NCI-H1436 treated with DMSO at 0.1 percent for 48 hours (cell line): Measurements from ENCODE around the gene QSOX2.

Experiments used
- DNase-seq: peaks from one replicate; lab custom pipeline; 2025; lab: John Stamatoyannopoulos, UW

QSOX2 gene

DNA sequence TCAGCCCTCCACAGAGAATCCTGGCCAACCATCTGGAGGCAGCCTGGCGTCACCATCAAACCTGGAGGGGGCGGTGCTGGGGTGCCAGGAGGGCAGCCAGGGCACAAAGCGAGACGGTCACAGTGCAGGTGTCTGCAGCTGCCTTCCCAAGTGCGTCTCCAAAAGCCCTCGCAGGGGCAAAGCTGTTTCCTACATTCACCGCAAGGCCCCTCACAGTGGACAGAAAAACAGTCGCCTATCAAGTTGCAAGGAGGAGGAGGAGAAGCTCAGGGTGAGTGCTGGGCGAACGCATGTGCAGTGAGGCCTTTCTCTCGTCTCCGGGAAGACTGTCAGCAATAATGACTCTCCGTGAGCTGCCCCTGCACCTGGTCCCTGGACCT is 22.7 kb downstream of the QSOX2 start:
- no peak for DNase-seq

DNA sequence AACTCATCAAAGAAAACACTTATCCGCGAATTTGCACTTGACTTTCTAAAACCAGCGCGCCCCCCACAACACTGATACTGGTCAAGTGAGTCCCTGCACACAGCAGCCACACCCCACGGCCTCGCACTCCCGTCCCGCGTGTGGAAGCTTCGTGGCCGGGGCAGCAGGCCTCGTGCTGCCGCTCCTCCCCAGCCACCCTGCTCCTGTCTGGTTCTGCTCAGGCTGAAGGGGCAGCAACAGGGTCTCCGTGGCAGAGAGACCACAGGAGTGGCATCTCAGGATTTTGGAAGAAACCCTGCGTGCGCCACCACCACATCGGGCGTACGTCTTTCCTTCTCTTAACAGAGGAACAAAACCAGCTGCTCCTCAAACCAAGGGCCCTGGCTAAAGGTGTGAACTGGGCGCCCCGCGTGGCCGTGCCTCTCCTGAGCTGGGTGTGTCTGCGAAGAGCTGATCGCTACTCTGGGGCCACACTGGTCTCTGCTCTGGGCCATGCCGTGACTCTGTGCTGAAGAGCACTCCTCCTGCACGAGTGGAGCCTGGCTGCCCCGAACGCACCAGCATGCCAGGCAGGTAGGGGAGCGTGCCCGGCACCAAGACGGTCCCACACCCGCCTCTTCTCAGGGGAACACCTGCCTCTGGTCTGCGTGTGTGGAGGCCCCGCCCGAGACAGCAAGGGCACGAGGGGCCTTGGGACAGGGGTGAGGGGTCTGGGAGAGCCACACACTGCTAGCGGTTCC is 23.3 kb downstream of the QSOX2 start:
- DNase-seq, result no peak

DNA sequence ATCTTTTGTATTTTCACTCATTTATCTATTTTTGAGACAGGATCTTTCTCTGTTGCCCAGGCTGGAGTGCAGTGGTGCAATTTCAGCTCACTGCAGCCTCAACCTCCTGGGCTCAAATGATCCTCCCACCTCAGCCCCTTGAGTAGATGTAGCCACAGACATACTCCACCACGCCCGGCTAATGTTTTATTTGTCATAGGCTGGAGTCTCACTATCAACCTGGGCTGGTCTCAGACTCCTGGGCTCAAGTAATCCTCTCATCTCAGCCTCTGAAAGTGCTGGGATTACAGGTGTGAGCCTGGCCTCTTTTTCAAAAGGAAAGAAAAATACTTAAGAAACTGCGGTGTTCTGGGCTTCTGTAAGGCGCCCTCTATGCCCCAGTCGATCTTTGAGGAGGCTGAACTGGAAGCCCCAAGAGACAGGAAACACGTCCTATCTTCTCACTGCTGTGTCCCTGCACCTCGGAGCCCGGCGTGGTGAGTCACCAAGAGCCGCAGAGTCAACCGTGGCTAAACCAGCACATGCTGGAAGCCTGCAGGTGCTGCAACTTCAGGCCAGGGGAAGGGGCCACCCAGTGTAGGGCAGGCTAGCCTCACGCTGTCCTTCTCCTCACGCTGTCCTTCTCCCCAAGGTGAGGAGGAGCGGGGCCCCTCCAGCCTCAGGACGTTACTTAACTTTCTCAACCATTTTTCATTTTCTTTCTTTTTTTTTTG is 25.4 kb downstream of the QSOX2 start:
- no peak for DNase-seq

DNA sequence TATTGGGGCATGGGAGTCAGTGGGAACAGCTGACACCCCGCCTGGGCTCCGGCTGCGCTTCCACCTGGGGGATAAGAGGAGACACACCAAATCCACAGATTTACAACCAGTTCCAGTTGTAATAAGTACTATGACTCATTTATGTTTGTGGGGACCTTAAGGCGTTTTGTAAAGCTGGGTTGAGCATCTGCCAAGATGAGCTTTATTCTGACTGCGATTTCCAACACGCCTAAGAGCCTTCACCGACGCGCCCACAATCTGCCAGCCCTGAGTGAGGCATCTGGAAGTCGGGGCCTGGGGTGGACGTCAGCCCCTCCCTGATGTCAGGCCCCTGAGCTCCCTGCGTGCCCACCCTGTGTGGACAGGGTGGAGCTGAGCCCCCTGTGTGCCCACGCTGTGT is 26.3 kb downstream of the QSOX2 start:
- DNase-seq, result no peak

DNA sequence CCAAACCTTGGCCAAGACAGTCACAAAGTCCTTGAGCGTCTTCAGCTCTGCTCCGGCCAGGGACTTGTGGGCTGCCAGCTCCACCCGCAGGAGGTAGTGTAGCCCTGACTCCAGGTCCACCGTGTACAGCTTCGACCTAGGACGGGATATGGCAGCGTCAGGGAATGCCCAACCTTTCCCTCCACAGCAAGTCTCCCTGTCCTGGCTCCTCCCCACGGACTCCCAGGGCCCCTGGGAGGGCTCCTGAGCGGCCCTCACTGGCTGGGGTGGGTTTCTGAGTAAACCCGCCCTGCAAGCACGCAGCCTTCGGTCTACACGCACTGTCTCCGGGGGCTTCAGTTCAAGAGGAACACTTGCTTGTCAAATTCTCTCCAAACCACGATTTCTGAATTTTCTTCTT is 26.9 kb downstream of the QSOX2 start:
- DNase-seq, result no peak

DNA sequence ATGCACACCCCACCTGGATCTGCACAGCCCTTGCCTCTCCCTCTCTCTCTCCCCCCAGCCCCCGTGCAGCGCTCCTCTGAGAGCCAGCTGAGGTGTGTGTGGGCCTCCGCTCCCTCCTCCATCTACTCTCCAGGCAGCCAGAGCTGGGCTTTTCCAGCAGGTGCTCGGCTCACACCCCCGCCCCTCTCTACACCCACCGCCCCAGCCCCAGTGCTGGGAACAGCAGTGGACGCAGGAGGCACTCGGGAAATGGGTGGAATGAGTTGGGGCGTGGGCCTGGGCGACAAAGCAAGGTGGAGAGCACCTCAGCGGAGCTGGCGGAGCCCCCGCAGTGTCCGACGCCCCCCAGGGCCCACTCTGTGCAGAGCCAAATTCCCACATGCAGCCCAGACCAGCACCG is 27.3 kb downstream of the QSOX2 start:
- DNase-seq, result no peak

DNA sequence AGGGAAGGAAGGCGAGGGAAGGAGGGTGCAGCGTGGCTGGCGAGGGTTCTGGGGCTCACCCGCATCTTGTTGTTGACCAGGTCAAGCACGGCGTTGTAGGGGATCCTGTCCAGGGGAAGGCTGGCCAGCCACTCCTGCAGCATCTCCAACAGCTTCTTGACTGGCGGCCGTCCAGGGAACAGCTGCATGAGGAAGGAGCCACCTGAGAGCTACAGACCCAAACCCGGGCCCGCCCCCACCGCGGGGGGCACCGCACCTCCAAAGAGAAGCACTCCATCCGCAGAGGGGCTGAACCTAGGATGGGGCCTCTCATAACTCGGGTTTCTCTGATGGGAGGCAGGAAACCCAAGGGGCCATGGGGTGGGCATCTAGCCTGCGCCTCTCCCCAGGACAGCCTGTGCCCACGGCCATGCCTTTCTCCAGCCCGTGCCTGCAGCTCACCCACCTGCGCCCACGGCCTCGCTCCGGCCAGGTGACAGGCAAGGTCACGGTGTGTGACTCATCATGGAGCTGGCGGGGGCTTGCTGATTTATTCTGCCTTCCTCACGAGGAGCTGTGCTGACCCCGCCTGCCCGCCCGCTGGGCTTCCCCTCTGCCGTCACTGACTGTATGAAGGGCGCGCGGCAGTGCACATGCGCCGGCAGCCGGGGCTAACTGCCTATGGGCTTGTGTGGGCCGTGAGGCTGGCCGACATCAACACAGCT is 28.9 kb downstream of the QSOX2 start:
- DNase-seq, result no peak

DNA sequence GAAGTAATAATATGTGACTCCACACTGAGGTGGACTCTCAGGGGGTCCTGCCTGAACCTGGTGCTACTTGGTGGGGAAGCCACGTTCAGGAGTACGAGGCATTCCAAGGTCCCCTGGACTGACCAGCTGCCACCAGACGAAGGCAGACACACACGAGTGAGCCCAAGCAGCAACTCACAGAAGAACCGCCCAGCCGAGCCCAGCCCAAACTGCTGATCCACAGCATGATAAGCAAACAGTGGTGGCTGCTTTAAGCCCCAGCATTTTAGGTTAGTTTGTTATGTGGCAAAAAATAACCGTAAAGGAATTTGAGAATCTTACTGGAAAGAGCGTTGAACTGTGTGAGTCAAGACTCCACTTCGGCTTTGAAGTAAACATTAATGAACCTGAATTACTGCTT is 31.9 kb downstream of the QSOX2 start:
- DNase-seq, result no peak

DNA sequence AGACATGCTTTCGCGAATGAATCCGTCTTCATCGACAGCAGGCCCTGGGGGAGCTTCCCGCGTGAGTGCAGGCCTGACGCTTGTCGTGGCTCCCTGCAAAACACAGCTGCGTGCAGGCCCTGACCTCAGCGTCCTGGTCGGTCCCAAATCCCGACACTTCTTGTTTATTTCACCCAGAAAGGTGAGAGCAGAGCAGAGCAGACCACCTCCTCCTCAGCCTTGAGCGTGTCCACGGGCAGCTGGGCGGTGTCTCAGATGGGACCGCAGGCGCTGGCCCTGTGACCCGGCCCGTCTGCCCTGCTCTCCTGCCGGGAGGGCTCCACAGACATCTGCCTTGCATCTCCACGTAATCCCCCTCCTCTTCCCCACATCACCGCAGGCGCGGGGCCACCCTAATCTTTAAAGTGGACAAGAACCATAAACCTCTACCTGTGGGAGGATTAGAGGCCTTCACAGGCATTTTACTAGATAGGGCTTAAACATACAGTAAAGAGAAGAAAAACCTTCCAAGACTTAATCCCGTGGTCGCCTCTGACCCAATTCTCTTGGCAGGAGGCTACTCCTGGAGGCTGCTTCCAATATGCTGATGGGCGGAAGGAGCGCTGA is 33.2 kb downstream of the QSOX2 start:
- DNase-seq, result no peak

DNA sequence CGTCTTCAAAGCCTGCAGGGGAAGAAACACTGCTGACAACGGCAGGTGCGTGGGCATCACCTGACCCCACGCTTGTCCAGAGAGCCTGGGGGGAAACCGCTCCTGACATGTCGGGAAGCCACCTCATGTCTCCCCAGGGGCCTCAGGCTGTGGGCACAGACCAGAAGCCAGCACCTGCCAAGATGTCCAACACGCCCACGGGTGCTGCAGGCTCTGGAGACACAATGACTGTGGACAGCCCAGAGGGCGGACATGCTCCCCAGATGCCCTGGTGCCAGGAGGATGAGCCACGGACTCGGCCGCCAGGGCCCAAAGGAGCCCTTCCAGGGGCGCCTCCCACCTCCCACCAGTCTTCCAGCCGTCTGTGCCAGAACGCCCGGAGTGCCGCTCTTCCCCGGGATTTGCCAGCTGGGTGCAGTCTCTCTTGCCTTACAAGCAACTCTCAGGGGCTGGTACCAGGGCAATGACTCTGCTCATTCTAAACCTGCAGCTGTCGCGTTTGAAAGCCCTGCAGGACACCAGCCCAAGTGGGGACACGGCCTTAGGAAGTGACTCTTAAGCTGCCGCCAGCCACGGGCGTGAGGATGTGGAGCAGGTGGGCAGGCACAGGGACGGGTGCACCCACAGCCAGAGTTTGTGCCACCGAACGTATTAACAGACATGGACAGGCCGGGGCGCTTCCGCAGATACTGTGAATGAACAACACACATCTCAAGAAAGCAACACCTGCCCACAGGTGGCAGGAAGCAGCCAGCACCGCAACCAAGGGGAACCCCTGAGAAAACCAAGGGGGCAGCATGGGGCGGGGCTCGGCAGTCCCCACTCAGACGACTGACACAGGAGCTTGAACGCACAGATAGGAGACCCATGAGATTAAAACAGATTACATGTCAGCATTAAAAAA is 33.9 kb downstream of the QSOX2 start:
- no peak for DNase-seq

DNA sequence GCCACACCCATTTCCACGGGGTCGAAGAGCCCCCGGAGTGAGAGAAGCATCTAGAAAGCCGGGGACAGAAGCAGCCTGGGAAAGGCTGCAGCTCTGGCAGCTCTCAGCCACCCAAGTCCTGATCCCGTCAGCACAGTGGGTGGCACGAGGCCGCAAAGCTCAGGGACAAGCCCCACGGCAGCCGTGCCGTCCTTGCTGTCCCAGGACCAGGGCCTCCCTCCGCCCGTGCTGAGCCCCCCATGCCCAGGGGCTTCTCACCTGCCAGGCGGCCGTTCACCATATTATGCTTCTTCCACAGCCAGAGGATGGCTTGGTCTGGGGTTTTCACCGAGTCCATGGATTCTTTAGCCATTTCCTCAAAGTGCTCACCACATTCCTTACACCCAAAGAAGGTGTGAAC is 34.6 kb downstream of the QSOX2 start:
- no peak for DNase-seq

DNA sequence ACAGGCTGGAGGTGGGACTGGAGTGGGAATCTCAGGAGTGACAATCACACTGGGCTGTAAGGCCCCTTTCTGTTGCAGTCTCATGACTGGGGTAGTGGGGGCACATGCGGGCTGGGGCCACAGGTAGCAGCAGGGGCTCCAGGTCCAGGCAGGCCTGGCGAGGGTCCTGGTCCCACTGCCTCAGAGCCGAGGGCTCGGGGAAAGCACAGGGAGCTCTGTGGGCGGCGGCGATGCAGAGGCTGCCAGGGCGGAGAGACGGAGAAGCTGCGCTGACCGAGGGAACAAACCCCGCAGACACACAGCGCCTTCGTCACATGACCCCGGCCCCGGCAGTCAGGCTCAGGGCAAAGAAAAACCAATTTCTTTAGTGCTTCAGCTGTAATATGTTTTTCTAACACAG is 35.3 kb downstream of the QSOX2 start:
- DNase-seq, result no peak

DNA sequence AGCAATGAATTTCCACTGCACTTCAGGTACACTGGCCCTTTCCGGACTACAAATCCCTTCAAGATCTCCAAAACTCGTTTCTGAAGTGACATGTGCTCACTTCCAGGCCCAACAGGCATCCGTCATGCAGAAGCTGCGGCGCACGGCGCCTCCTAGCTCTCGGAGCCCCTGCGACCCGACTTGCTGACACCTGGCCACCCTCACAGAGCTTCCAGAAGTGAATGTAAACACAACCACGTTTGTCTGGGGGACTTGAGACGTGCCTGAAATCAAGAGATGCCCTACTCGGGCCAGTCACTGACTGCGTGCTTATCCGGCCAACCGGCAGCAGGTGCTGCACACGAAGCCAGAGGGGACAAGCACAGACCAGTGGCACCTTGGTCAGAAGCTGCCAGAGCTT is 35.8 kb downstream of the QSOX2 start:
- no peak for DNase-seq

DNA sequence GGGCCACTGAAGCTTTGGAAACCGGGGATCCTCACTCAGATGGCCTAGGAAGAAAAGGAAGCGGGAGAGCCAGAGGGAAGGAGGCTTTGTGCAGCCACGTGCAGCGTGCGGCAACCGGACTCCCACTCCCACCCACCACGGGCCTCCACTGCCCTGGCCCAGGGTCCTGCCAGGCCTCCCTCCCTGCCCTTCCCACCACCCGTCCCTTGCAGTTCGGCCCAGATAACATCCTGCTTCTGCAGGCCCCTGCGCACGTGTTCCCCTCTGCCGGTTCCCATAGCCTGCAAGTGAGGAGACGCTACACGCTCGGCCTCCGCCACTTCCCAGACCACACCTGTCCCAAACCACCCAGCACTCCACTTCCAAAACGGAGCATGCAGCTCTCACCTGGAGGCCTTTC is 36.4 kb downstream of the QSOX2 start:
- DNase-seq, result no peak

DNA sequence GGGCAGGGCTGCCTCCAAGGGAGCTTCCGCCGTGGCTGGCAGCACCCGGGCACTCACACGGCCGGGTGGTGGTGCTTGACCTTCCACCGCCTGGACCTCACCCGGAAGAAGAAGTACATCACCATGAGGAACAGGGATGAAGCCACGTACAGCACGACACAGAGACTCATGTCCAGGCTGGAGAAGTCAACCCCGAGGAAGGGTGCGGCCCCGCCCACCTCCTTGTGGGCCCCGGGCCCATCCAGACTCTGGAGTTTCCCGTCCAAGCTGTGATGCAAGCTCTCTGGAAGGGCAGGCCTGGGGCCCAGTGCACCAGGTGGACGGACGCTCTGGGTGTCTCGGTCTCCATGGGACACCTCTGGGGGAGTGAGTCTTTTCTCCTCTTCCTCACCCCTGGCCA is 36.9 kb downstream of the QSOX2 start:
- no peak for DNase-seq

DNA sequence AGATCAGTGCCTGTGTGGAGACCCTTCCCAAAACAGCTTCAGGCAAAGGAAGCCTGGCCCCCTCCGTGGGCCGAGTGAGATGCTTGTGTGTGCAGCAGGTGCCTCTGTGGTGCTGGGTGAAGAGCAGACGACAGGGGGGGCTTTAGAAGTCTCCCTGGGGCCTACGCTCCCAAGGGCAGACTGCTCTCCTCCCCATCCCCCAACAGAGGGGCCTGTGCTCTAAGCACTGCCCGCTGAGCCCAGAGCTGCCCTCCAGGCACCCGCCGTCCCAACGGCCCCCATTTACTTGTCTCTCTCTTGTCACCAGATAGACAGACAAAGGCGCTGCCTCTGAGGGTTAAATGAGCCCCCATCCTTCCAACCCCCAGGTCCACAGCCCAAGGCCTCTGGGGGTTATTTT is 38.0 kb downstream of the QSOX2 start:
- no peak for DNase-seq

DNA sequence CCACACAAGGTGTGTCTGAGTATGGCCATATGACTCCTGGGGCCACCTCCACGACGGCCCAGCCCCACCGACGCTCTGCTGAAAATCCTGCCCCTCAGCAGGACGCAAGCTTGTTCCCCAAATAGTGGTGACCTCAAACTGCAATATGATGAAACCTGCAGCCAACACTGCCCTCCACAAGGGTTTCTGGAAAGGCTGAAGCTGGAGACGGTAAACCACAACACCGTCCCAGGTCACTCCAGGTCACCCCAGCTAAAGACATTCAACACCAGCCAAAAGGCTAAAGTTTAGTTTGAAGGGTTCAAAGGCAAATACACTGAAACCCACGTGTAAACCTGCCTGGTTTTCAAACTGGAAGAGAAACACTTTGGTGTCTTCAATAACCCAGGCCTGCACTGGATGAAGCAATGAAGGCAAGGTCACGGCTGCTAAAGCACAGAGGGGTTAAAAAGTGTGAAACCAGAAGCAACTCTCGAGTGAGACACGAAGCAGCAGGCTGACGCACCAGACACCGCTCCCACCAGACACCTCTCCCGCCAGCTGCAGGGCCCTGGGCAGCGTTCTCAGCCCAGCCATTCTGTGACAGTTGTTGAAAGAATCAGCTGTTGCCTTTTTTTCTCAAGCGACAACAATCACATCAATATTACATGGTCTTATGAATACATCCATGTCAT is 38.9 kb downstream of the QSOX2 start:
- no peak for DNase-seq

DNA sequence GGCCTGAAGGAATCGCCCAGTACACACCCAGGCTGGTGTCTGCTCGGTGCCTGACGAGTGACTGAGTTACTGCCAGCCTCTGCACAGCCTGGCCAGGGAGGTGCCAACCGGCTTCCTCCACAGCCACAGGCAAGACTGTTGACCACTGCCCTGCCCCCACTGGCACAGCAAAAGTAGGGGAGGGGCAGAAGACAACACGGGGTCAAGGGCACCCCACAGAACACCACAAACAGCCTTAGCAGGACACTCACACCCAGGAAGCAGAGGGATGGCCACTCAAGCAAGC is 40.0 kb downstream of the QSOX2 start:
- no peak for DNase-seq

DNA sequence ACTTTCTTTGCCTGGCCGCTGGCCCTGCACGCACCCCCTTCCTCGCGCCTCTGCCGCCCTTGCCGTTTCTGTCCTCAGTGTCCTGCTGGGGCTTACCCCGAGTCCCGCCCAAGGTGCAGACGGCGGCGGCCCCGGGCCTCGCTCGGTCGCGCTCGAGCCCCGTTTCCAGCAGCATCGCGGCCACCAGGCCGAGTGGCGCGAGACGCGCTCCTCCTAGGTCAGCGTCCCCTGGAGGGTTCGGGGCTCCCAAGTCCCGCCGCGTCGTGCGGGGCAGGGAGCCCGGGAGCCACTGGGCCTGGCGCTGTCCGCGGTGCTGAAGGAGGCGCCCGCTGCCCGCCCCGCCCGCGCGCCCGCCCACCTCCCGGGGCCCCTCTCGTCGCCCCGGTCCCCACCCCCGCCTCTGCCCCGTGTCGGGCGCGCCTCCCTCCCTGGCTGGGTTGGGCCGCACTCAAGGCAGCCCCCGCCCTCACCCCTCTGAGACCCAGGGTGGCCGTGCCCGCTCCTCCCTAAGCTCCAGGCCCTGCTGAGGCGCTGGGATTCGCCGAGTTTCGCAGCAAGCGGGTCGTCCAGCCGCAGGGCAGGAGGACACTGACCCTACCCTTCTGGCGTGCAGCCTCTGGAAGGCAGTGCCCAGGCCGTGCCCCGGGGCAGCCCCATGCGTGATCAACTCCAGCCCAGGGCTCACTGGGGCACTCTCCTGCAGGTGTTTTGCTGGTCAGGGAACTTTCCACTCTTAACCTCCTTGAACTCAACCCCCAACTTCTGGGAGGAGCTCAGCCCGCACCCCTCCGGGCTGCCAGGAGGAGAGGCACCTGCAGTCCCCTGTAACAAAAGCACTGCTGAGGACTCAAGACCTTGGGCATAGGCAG is 40.5 kb downstream of the QSOX2 start, which contains the start of gene LHX3:
LHX3 (minus strand) TSS at position 291 of the 869 bp plus-strand sequence; CDS start at position 175, 116 bp downstream.
- DNase-seq, result no peak

DNA sequence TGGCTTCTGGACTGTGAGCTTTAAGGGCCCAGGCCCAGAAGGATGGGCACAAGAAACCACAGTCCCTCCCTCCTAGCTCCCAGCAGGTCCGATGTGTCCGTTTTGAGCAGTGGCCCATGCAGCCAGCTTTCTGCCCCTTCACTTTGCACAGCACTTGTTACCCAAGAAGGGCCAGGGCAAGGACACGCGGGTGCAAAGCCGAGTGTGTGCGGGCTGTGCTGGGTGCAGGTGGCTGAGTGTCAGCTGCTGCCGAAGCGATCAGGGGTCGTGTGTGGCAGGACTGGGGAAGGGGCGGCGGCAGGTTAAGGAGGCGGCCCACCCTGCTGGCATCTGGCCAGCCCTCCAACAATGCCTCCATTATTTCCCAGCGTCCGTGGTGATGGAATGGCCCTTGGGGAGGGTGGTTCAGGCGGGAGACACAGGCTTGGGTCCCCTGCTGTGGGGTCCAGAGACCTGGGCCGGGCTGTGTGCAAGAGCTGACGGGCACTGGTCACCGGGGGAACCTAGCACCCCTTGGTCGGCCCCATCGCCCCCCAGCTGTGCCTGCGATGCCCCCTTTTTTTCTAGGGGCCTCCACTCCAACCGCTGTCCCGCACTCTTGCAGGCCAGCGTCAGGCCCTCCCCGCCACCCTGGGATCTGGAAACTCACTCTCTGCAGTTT is 41.3 kb downstream of the QSOX2 start:
- DNase-seq, result no peak
